AG04450 (cell line): ENCODE results near the gene GNA14. TPM values are rescaled to one million over a fixed set of nuclear protein-coding genes. Genes with fewer than 3 reads are reported as not detected.

Experiments
- CTCF ChIA-PET: fragments of 300-600, 350-600 bp; formaldehyde crosslinking; extraction: SDS; loops from one replicate; lab custom pipeline; 2022; ENCODE audit warnings: antibody characterized with exemption, inconsistent platforms; lab: Charles Lee
- POLR2A ChIA-PET: fragments of 350-600 bp; formaldehyde crosslinking; extraction: SDS; loops from one replicate; lab custom pipeline; 2021; ENCODE audit warnings: antibody characterized with exemption, inconsistent platforms; lab: Yijun Ruan, JAX
- DNase-seq: peaks from one replicate; pipeline ENCODE4 v3.0.0-alpha.2; 2011; ENCODE audit warnings: low read depth, low spot score
- H3K27ac ChIP-seq: one replicate; pipeline ENCODE4 v1.5.1; 2012; ENCODE audit warnings: low read depth, low read length, control low read depth
- H3K27me3 ChIP-seq: one replicate; pipeline ENCODE4 v1.6.0; 2012; ENCODE audit warnings: low read length; ENCODE audit not compliant: control insufficient read depth, insufficient read depth
- H3K4me3 ChIP-seq: 2 replicates; pipeline ENCODE4 v1.5.1; 2011; ENCODE audit warnings: mild to moderate bottlenecking, low read depth, low read length, control low read depth
- H3K9me3 ChIP-seq: 2 replicates; pipeline ENCODE4 v1.5.1; 2012; ENCODE audit warnings: low read length; ENCODE audit not compliant: control insufficient read depth, insufficient read depth
- CTCF ChIP-seq: IDR thresholded peaks from 2 replicates; pipeline ENCODE4 v1.5.1; 2011; ENCODE audit warnings: low read depth, low read length, control low read depth, inconsistent platforms
- polyA plus RNA-seq: library from polyadenylated mRNA; depleted of rRNA; stranded (reverse); fragments of >200 nt; gene quantifications from 2 replicates; pipeline ENCODE4 v1.2.3, GENCODE V29; 2011

The GNA14 gene
- polyA plus RNA-seq, 1 experiment, result 0.11 TPM

DNA sequence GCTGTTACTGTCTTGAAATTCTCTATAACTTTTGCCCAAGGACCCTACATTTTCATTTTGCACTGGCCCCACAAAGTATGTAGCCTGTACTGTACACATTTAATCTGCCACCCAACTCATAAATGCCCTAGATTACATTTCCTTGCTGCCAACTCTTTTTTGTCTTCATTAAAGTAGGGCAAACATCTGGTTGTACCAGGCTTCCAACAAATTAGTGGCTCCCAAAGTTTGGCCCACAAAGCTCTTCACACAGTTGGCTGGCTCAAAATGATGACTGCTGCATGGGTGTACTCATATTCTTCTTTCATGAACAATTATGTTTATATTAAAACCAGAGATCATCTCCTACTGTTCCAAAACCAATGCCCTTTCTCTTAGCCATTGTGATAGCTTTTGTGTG, 45.3 kb downstream of the GNA14 start:
- Histone ChIP-seq H3K27me3 (no peaks in the 10 kb centered on the region), H3K9me3 (no peaks in the 10 kb centered on the region), H3K27ac (no peak overlapping the region), H3K4me3 (no peak overlapping the region)
- CTCF ChIA-PET, result no interaction called here
- no peak for DNase-seq
- POLR2A ChIA-PET, result no interaction called here
- TF ChIP-seq CTCF, result no peak

DNA sequence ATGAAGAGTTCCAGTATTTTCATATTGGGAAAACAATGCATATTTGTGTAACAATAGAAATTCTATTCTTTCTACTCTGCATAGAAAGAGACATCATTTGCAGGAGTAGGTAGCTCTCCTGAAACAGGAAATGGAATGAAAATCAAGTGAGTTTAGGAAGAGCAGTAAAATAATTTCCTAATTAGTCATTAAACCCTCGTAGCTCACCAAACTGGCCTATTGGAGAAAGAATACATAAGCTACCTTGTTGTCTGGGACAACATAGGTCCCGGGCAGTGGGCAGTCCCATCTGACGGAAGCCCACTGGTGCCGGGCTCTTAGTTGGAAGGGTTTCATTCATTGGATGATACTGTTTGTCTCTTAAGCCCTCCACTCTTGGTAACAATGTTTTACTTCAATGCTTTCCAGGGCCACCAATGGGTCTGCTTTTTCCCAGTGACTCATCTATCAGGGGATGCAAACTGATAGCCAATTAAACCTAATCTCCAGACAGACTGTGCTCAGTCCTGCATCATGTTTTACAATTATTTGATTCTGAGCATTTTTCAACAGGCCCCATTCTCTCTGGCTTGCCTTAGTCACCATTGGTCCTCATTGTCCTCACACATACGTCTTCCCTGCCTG, 46.5 kb downstream of the GNA14 start:
- TF ChIP-seq CTCF, result no peak
- no peak for DNase-seq
- ChIA-PET POLR2A (no interaction called here), CTCF (interaction anchor here (1.2 to 1.7 kb wide), 2 partner anchors 144 to 434 kb away, joined by 4 to 7 read pairs; no protein-coding TSS in a partner anchor)
- Histone ChIP-seq H3K4me3 (no peak overlapping the region), H3K27ac (no peak overlapping the region), H3K27me3 (no peaks in the 10 kb centered on the region), H3K9me3 (no peaks in the 10 kb centered on the region)

GRCh38 chr9:77600810-77601209, 47.3 kb downstream of the GNA14 start:
- no peak for DNase-seq
- H3K27ac ChIP-seq, result no peak overlapping the region
- no peak for TF ChIP-seq CTCF
- ChIA-PET POLR2A (no interaction called here), CTCF (interaction anchor here (1.2 to 1.7 kb wide), 2 partner anchors 143 to 435 kb away, joined by 4 to 7 read pairs; no protein-coding TSS in a partner anchor)
- H3K27me3 ChIP-seq, result no peaks in the 10 kb centered on the region
- H3K4me3 ChIP-seq, result no peak overlapping the region
- H3K9me3 ChIP-seq, result no peaks in the 10 kb centered on the region

- ChIA-PET CTCF (no interaction called here), POLR2A (no interaction called here)
- peaks cover 2% of the 10 kb centered on the region for H3K27me3 ChIP-seq
- no peak for TF ChIP-seq CTCF
- H3K9me3 ChIP-seq, result no peaks in the 10 kb centered on the region
- no peak for DNase-seq
- H3K27ac ChIP-seq, result no peak overlapping the region
- H3K4me3 ChIP-seq, result no peak overlapping the region
Observed at GRCh38 chr9:77599492-77599891, 48.6 kb downstream of the GNA14 start.

DNA sequence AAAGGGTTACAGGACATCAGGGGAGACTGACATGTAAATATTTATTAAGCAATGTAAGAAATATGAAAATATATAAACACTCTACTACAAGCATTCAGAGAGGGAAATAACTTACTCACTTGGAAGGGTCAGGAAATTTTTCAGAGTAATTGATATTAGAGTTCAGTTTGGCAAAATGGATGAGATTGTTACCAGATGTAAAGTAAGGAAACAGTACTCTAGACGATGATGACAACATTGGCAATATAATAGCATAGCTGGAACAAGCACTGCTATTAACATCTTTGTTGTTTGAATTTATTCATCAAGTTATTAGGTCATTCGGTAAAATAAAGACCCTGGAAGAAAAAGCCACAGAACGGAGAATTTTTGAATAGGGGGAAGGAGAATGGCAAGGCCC, 49.1 kb downstream of the GNA14 start:
- POLR2A ChIA-PET, result no interaction called here

More for the DNA sequence above, 49.1 kb downstream of the GNA14 start:
- peaks cover 5% of the 10 kb centered on the region for H3K27me3 ChIP-seq
- TF ChIP-seq CTCF, result no peak
- H3K9me3 ChIP-seq, result no peaks in the 10 kb centered on the region
- no peak overlapping the region for H3K27ac ChIP-seq
- DNase-seq, result no peak
- H3K4me3 ChIP-seq, result no peak overlapping the region
- CTCF ChIA-PET, result interaction anchor here (0.9 kb wide), 1 partner anchor 727 kb away, joined by 3 read pairs; no protein-coding TSS in a partner anchor
